GM12875 (cell line): Measurements from ENCODE around the gene TCOF1.

Source experiments
- H3K4me3 ChIP-seq: one replicate; pipeline ENCODE4 v1.5.1; 2011; ENCODE audit warnings: low read depth, low read length, control low read depth
- CTCF ChIP-seq: IDR thresholded peaks from 2 replicates; pipeline ENCODE4 v1.5.1; 2011; ENCODE audit warnings: low read depth, mild to moderate bottlenecking, control low read depth, inconsistent platforms, low read length, moderate library complexity, borderline replicate concordance; ENCODE audit not compliant: insufficient read depth

TCOF1 gene

GRCh38 chr5:150404535-150404934, 47.0 kb downstream of the TCOF1 start:
- no peak for TF ChIP-seq CTCF
- H3K4me3 ChIP-seq, result no peak overlapping the region

GRCh38 chr5:150404941-150405816, 47.7 kb downstream of the TCOF1 start:
- peak overlapping the region; percentile 21 for H3K4me3 ChIP-seq
- TF ChIP-seq CTCF, result no peak

GRCh38 chr5:150406103-150406722, 48.7 kb downstream of the TCOF1 start:
- no peak for TF ChIP-seq CTCF
- peak overlapping the region; percentile 10 for H3K4me3 ChIP-seq

GRCh38 chr5:150406723-150407095, 49.2 kb downstream of the TCOF1 start:
- peak overlapping the region; percentile 10 for H3K4me3 ChIP-seq
- TF ChIP-seq CTCF, result no peak

GRCh38 chr5:150407096-150407720, 49.7 kb downstream of the TCOF1 start:
- peak overlapping the region; percentile 42 for H3K4me3 ChIP-seq
- no peak for TF ChIP-seq CTCF

GRCh38 chr5:150408231-150408943, 50.9 kb downstream of the TCOF1 start:
- H3K4me3 ChIP-seq, result peak overlapping the region; percentile 97
- no peak for TF ChIP-seq CTCF
